RWPE2 (cell line): ENCODE measurements around the gene PCDHA5.

Experiments used
- ATAC-seq: fragments of 200-7000 bp; cut with Tn5 transposase; 3 replicates; pipeline ENCODE4 v1.9.1; 2021; ENCODE audit warnings: low read depth
- DNase-seq: peaks from one replicate; pipeline ENCODE4 v3.0.0-alpha.2; 2020; ENCODE audit warnings: low spot score
- H3K27ac ChIP-seq: fragments of 450-650 bp; 2 replicates; pipeline ENCODE4 v1.5.1; 2017; ENCODE audit warnings: mild to moderate bottlenecking; ENCODE audit not compliant: poor library complexity, severe bottlenecking
- H3K27me3 ChIP-seq: fragments of 250-450 bp; sonication (Bioruptor Pico); 2 replicates; pipeline ENCODE4 v1.5.1; 2021; ENCODE audit warnings: mild to moderate bottlenecking, moderate library complexity; ENCODE audit not compliant: insufficient read depth, poor library complexity, severe bottlenecking
- H3K36me3 ChIP-seq: fragments of 250-450 bp; sonication (Bioruptor Pico); 2 replicates; pipeline ENCODE4 v1.5.1; 2020; ENCODE audit warnings: low read depth, mild to moderate bottlenecking, moderate library complexity
- H3K4me1 ChIP-seq: fragments of 250-450 bp; sonication (Bioruptor Pico); 2 replicates; pipeline ENCODE4 v1.5.1; 2021; ENCODE audit warnings: mild to moderate bottlenecking, moderate library complexity; ENCODE audit not compliant: insufficient read depth, poor library complexity, severe bottlenecking
- H3K4me3 ChIP-seq: fragments of 250-450 bp; sonication (Bioruptor Pico); 2 replicates; pipeline ENCODE4 v1.5.1; 2021; ENCODE audit warnings: mild to moderate bottlenecking, moderate library complexity; ENCODE audit not compliant: severe bottlenecking
- H3K9me3 ChIP-seq: fragments of 250-450 bp; sonication (Bioruptor Pico); 2 replicates; pipeline ENCODE4 v1.5.1; 2021; ENCODE audit warnings: mild to moderate bottlenecking, moderate library complexity; ENCODE audit not compliant: severe bottlenecking
- TF ChIP-seq, protein P1 (sequence below): fragments of 450-650 bp; IDR thresholded peaks from one replicate; pipeline ENCODE4 v1.5.1; 2017; ENCODE audit warnings: mild to moderate bottlenecking, moderate library complexity; ENCODE audit not compliant: poor library complexity, severe bottlenecking

Gene PCDHA5

DNA sequence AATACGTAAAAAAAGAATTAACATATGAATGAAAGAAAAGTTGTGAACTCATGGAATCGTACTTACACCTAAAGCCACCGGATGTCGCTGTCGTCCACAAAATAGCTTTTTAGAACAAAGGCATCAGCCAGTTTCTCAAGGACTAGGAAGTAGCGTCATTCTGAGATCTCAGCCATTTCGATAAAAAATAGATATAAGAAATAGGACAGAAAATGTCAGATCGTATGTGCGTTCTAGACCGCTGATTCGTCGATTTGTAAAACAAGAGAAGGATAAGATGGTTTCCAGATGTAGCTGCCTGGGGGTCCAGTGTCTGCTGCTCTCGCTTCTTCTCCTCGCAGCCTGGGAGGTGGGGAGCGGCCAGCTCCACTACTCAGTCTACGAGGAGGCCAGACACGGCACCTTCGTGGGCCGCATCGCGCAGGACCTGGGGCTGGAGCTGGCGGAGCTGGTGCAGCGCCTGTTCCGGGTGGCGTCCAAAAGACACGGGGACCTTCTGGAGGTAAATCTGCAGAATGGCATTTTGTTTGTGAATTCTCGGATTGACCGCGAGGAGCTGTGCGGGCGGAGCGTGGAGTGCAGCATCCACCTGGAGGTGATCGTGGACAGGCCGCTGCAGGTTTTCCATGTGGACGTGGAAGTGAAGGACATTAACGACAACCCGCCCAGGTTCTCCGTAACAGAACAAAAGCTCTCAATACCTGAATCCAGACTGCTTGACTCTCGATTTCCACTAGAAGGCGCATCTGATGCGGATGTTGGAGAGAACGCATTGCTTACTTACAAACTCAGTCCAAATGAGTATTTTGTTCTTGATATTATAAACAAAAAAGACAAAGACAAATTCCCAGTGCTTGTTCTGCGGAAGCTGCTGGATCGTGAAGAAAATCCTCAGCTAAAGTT, 34.6 kb downstream of the PCDHA5 start, which contains the start of gene PCDHA10:
Gene PCDHA10 (plus strand): TSS at position 126 of the 903 bp plus-strand sequence. CDS start 152 bp downstream, at position 278.
- ATAC-seq (no peak), DNase-seq (no peak)
- H3K27me3 ChIP-seq: peaks cover 17% of the 10 kb centered on the region

DNA sequence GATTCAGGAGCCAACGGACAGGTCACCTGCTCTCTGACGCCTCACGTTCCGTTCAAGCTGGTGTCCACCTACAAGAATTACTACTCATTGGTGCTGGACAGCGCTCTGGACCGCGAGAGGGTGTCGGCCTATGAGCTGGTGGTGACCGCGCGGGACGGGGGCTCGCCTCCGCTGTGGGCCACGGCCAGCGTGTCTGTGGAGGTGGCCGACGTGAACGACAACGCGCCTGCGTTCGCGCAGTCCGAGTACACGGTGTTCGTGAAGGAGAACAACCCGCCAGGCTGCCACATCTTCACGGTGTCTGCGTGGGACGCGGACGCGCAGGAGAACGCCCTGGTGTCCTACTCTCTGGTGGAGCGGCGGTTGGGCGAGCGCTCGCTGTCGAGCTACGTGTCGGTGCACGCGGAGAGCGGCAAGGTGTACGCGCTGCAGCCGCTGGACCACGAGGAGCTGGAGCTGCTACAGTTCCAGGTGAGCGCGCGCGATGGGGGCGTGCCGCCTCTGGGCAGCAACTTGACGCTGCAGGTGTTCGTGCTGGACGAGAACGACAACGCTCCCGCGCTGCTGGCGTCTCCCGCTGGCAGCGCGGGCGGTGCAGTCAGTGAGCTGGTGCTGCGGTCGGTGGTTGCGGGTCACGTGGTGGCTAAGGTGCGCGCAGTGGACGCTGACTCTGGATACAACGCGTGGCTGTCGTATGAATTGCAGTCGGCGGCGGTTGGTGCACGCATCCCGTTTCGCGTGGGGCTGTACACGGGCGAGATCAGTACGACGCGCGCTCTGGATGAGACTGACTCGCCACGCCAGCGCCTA, 36.0 kb downstream of the PCDHA5 start:
- Histone ChIP-seq H3K27me3 (peaks cover 31% of the 10 kb centered on the region), H3K27ac (no peak overlapping the region), H3K4me1 (no peaks in the 10 kb centered on the region), H3K36me3 (no peaks in the 10 kb centered on the region), H3K4me3 (no peak overlapping the region), H3K9me3 (peaks cover 7% of the 10 kb centered on the region)
- DNase-seq (no peak), ATAC-seq (no peak)
- TF ChIP-seq, protein P1, sequence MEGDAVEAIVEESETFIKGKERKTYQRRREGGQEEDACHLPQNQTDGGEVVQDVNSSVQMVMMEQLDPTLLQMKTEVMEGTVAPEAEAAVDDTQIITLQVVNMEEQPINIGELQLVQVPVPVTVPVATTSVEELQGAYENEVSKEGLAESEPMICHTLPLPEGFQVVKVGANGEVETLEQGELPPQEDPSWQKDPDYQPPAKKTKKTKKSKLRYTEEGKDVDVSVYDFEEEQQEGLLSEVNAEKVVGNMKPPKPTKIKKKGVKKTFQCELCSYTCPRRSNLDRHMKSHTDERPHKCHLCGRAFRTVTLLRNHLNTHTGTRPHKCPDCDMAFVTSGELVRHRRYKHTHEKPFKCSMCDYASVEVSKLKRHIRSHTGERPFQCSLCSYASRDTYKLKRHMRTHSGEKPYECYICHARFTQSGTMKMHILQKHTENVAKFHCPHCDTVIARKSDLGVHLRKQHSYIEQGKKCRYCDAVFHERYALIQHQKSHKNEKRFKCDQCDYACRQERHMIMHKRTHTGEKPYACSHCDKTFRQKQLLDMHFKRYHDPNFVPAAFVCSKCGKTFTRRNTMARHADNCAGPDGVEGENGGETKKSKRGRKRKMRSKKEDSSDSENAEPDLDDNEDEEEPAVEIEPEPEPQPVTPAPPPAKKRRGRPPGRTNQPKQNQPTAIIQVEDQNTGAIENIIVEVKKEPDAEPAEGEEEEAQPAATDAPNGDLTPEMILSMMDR: no peak

More for the DNA sequence above, 34.6 kb downstream of the PCDHA5 start, which contains the start of gene PCDHA10:
- no peaks in the 10 kb centered on the region for H3K4me1 ChIP-seq
- H3K27ac ChIP-seq: no peak within 1 kb of the TSS
- H3K36me3 ChIP-seq: no peaks in the 10 kb centered on the region
- TF ChIP-seq, protein P1: no peak
- H3K4me3 ChIP-seq: no peak within 1 kb of the TSS
- H3K9me3 ChIP-seq: no peaks in the 10 kb centered on the region

DNA sequence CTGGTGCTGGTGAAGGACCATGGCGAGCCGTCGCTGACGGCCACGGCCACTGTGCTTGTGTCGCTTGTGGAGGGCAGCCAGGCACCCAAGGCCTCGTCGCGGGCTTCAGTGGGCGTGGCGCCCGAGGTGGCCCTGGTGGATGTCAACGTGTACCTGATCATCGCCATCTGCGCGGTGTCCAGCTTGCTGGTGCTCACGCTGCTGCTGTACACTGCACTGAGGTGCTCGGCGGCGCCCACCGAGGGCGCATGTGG, 36.5 kb downstream of the PCDHA5 start:
- no peak overlapping the region for H3K4me3 ChIP-seq
- H3K9me3 ChIP-seq: peaks cover 12% of the 10 kb centered on the region
- H3K4me1 ChIP-seq: no peaks in the 10 kb centered on the region
- TF ChIP-seq, protein P1: no peak
- ATAC-seq (no peak), DNase-seq (no peak)
- H3K27ac ChIP-seq: no peak overlapping the region
- H3K27me3 ChIP-seq: peaks cover 36% of the 10 kb centered on the region
- H3K36me3 ChIP-seq: no peaks in the 10 kb centered on the region

DNA sequence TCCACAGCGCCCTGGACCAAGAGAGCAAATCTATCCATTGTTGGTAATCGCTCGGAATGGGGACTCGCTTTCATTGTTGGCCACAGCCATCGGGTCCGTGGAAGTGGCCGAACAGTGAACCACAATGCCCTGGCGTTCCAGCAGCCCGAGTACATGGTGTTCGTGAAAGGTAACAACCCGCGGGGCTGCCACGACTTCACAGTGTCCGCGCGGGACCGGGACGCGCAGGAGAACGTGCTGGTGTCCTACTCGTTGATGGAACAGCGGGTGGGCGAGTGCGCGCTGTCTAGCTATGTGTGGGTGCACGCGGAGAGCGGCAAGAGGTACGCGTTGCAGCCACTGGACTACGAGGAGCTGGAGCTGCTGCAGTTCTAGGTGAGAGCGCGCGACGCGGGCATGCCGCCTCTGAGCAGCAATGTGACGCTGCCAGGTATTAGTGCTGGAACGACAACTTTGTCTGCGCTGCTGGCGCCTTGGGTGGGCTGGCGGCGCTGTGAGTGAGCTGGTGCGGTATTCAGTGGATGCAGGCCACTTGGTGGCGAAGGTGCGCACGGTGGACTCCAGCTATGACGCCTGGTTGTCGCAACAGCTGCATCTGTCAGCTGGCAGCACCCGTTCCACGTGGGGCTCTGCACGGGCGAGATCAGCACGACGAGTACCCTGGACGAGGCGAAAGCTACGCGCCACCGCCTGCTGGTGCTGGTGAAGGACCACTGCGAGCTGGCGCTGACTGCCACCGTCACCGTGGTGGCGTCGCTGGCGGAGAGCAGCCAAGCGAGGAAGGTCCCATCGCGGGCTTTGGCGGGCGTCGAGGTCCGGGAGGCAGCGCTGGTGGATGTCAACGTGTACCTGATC, 41.3 kb downstream of the PCDHA5 start:
- H3K27me3 ChIP-seq: peaks cover 82% of the 10 kb centered on the region
- ATAC-seq (no peak), DNase-seq (no peak)
- H3K4me1 ChIP-seq: no peaks in the 10 kb centered on the region
- H3K27ac ChIP-seq: no peak overlapping the region
- H3K36me3 ChIP-seq: no peaks in the 10 kb centered on the region
- peaks cover 13% of the 10 kb centered on the region for H3K9me3 ChIP-seq
- TF ChIP-seq, protein P1: no peak
- no peak overlapping the region for H3K4me3 ChIP-seq
